ENCODE data around the gene SLC9A6.
"Not testable (repeated sequence)": the region's sequence is repeated elsewhere in the genome, so short reads cannot be mapped to it uniquely, and the experiment has no call there.

SLC9A6 gene

DNA sequence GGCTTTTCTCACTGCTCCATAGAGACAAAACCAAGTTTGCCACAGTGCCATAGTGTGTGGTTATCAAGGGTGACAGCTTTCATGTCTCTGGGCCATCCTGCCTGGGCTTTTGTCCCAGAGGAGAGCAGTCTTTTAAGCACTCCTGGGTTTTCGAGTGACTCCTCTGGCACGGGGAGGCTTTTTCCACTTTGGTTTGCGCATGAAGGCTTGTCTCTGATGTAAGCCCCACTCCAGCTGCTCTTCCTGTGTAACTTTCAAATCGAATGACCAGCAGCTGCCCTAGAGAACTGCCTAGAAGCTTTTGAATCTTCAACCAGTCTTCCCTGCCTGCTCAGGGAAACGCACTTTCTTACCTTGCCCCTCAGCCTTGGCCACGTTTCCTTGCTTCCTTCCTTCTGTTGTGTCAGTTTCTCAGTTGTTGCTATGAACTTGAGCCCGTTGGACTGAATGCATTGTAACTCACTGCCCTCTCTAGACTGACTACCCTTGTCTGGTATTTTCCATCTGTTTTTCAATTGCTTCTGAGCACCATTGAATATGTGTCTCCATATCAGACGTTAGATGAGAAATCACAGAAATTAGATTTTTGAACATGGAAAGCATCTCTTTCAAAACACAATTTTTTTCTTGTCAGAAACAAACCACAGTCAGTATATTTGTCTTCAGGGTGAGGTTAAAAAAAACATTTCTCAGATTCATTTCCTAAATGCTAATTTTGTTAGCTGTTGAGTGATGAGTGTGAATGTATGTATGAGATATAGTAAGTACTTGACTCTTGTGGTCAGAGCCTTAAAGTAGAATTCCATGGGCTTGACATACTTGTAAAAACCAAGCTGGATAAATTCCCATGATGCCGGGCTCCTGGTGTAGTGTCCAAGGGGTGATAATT lies 45.3 kb downstream of the SLC9A6 start:
- DNase-seq = no peak

- no peak for DNase-seq
Observed at GRCh38 chrX:136031626-136032025, 46.4 kb downstream of the SLC9A6 start.

GRCh38 chrX:136032370-136032769 lies 47.1 kb downstream of the SLC9A6 start:
- no peak for DNase-seq

DNA sequence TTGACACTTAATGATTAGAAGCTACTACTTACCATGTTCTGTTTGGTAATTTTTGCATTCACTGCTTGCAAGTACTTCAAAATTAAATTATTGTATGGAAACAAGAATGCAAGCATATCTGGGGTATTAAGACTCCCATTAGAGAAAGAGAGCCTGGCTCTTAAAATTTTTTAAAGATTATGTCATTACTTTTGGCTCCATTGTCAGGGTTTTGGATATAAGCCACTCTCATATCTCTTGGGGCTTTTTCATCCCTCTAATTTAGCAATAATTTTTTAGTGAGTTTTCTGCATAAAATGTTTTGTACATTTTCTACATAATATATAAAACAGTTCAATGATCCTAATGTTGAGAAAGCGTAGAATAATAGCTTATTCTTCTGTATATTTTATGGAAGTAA lies 49.4 kb downstream of the SLC9A6 start:
- no peak for DNase-seq

- no peak for DNase-seq
Observed at GRCh38 chrX:136035663-136036062, 50.4 kb downstream of the SLC9A6 start.

DNA sequence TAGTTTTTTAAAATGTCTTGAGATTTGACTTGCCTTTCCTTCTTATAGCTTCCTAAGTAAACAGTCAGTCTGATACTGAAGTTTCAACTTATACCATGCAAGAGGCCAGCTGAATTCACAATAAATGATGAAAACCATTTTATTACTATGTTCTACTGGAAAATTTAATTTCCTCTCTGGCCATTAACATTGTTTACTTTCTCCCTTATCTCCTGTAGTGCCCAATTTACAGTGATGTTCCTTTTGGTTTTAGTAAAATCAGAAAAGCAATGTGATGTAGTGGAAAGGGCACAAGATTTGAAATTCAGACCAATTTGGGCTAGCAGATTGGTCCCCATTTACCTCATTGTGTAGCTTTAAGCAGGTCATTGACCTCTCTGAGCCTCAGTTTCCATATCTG lies 54.2 kb downstream of the SLC9A6 start:
- no peak for DNase-seq

DNA sequence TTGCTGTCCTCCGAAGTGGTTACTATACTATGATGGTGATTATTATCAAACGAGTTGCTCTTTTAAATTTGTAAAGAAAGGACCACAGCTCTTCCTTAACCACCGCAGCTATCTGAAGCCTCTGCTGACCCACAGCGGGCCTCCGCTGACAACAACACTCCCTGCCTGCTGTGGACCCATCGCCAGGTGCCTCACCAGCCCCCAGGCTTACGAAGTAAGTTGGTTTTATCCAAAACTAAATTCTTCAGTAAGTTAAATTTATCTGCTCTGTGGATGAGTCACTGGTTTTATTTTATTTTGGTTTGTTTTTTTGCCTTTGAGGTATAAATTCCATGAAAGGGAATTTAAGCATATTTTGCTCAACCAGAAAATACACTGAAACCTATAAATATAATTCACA lies 54.7 kb downstream of the SLC9A6 start:
- no peak for DNase-seq

DNA sequence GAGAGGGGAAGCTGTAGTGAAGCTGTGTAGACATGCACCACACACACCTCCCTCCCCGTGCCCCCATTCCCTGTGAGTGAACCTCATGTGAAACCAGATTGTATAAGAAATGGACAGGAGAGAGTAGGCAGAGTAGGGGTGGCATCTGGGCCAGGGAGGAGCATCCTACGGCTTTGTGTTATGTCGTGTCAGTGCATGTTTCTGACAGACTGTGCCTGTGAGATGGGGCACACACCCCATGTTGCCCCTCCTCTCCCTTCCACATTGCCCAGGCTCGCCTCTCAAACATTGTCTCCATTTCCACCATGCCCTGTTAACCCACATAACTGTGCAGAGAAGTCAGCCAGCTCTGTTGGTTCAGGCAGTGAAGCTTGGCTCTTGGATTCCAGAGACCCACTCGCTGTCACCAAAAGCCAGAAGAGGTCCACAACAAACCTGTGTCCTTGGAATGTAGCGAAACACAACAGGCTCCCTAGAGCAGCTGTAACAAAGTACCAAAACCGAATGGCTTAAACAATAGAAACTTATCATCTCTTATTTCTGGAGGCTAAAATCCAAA lies 56.1 kb downstream of the SLC9A6 start:
- no peak for DNase-seq

DNA sequence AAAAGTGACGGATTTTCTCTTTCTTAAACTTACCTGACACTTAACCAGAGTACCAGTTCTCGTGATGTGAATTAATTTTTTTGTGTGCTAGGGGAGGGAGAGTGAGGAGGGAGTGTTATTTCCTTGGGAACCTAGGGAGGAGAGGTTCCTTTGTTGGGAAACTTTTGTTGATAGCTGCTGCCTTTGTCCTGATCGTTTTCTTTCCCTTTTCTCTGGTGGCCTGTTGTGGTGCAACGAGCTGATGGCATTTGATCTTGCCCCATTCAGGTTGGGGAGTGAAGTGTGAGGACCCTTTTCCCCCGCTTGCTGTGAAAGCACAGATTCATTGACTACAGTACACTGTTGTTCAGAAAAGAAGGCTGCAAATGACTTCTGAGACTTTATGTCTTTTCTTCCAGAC lies 59.8 kb downstream of the SLC9A6 start:
- DNase-seq = no peak

DNA sequence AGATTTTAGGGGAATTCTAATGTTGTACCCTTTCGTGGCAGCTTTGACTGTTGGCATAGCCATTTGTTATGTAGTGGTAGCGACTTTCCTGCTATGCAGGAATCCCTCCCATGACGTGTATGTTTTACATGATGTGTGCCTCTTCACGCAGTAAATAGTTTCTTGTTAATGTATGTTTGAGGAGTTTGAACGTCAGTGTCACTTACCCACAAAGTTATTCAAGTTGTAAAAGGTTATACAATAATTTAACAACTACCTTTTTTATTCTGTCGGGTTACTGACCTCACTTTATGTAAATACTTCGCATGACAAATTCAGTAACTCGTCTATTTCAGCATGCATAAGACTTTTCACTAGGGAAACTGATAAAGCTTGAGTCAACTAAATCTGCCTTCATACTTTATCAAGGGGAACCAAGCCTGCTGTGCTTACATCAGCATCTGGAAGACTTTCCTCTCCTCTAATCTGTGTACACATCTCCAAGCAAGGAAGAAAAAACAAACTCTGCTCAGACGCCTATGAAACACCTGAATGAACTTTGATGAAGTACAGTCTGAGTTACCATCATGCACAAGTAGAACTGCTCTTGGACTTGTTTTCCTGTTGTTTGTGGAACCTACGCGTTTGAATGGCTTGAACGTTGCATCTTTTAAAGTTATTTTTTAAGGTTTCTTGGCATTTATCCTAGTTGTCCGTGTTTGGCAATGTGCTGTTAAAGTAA lies 61.2 kb downstream of the SLC9A6 start:
- no peak for DNase-seq

DNA sequence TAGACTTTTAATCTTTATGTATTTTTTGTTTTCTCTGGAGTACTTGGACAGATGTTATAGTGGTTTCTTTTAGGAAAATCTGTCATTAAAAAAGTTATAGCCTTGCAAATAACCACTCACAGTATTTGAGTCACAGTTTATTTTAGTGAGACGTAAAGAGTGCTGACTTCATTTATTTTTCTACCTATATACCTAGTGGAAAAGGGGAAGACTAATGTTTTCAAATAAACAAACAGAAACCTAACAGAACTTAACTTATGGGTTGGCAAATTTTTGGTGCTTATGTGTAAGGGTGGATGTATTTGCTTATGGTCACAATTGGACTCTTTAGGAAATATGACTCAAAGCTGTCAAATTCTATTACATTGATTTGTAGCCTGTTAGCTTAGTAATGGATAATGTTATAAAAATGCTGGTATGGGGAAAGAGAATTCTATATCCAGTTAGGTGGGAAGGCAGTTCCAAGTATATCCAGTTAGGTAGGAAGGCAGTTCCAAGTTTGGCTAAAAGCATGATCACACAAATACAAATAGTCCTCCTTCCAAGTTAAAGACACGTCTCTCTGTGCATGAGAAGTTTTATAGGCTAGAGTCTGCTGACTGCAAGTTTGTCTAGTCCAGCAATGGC lies 61.9 kb downstream of the SLC9A6 start:
- no peak for DNase-seq

GRCh38 chrX:136047969-136048368 lies 62.7 kb downstream of the SLC9A6 start:
- DNase-seq = no peak

- DNase-seq = no peak
Observed at GRCh38 chrX:136048446-136048845, 63.2 kb downstream of the SLC9A6 start.

DNA sequence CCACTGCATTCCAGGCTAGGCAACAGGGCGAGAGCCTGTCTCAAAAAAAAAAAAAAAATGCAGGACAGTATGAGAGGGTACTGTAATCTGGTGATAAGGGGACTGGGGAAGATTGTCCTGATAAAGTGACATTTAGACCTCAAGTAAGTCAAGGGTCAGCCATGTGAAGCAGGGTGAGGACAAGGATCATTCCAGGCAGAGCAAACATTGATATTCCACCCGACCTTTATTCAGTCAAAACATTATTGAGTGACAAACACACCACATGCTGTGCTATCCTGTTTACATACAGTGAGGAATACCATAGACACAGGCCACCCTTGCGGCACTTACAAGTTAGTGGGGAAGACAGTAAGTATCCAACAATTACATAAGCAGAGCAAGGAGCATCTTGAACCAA lies 64.4 kb downstream of the SLC9A6 start:
- no peak for DNase-seq

DNA sequence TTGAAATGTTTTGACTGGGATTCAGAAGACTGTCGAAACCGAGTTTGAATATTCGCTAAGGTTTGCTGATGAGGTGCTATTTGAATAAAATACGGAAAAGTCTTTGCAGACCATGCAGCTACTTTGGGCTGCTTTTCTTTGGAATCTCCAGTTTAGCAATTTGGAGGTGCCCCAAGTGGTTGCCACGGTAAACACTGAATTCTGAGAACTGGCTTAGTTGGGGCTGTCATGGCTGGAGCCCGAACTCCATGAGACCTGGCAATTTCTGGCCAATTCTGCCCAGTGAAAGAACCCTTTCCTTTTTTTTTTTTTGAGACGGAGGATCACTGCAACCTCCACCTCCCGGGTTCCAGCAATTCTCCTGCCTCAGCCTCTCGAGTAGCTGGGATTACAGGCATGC lies 65.6 kb downstream of the SLC9A6 start:
- DNase-seq = not testable (repeated sequence)

DNA sequence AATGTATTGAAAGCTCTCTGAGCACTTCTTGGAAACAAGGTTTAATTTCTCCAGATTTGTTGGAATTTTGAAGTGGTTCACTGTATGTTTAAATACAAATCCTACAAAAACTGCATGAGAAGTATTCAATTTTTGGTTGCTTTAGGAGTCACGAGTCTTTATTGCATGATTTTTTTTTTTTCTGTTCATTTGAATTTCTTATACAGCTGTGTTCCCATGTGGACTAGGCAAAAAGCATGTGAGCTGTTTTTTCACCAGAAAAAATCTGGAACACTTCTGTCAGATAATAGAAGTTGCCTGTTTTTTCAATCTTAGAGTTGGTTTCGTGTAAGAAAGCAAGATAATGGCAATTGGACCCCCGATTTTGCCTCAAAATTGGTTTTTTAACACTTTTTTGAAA lies 66.4 kb downstream of the SLC9A6 start:
- DNase-seq = no peak

DNA sequence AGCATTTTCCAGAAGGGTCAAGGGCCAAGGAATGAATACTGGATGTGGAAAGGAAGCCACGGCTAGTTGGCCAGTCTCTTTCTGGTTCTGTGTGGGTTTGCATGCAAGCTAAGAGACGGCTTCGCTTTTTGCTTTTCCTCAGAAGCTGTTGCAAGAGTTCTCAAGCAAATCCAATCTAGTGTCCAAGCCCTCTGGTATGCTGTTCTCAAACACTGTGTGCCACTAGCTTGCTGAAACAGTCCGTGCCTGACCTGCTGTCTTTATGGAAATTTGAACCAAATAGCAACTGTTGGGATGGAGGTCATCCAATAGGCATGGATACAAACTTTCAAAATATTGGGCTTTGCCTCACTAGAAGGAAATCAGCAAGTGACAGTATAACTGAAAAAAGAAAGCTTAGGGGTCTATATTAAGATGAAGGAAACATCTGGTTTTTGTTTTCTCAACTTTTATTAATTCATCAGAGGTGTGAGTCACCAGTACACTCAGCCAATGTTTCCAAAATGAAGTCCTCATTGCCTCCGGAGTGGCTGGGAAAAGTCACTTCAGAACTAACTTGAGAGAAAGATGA lies 70.5 kb downstream of the SLC9A6 start:
- no peak for DNase-seq

DNA sequence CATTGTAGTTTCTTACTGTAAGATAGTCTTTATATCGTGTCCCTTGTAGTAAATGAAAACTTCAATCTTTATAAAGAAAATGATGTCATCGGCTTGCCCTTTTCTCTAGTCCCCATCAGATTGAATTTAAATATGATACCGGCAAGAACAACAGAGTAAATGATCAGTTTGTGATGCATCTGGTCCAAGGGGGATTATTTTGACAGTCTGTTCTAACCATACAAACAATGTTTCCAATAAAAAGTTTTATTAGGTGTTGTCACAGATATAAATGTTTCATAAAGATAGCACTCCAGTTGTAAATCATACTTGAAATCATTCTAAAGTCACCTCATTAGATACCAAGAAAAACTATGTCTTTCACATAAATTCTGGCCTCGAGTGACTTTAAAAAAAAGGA lies 72.3 kb downstream of the SLC9A6 start:
- DNase-seq = no peak

DNA sequence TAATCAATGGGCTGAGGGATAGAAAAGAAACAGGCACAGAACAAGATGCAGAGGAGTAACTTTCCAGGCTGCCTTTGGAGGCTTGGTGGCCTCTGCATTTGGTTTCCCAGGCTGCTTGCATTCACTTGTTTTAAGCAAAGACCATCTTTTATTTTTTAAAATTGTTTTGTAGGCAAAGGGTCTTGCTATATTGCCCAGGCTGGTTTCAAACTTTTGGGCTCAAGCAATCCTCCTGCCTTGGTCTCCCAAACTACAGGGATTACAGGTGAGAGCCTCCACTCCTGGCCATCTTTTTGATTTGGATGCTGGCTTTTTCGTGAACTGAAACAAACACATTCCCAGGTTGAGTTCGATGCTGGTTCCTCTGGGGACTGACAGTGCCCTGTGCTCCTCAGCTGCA lies 74.1 kb downstream of the SLC9A6 start:
- no peak for DNase-seq

DNA sequence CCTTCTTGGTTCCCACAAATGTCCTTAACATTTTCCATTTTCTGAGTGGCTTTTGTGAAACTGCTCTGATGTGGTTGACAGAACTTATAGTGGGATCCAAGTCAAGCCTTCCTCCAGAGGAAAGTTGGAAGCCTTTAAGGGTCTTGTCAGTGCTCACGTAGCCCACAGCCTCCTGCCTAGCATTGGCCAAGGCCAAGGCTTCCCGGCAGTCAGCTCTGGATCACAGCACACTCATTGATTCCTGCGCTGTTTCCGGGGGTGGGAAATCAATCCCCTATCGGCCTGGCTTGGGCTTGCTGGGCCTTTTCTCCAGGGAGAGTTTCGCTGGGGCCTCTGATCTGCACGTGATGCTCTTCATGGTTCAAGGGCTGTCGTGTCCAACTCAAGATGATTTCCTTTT lies 76.1 kb downstream of the SLC9A6 start:
- DNase-seq = no peak

DNA sequence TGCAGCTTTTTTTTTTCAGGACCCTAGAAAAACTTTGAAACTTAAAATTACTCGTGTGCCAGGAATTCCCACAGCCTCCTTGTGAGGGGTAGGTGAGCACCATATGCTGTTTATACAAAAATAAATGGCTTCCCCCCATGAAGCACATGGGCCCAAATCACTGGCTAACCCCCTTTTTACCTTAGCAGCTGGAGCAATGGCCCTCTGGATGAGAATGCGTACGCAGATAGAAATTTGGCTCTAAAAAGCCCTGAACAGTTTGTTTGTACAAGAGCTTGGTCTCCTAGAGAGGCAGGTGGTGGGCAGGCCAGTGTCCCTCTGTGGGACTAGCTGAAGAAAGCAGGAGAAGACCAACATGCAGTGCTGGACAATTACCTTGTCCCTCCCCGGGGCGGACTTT lies 76.5 kb downstream of the SLC9A6 start:
- DNase-seq = no peak

- DNase-seq = no peak
Observed at GRCh38 chrX:136063340-136064079, 78.3 kb downstream of the SLC9A6 start.

DNA sequence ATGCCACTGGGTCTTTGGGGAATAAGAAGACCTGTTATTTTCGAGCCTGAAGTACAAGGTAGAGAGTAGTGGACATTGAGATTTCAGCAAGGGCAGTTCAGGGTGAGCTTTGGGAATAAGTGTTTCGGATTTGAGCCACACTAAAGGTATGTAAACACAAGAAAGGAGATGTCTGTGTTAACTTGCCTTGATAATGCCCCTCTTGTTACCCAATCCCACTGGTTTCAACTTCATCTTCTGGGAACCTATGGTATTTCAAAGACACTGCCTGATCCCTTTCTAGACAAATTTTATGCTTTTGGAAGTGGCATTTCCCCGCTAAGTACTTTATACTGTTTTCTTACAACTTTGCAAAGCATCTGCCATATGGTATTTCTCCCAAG lies 79.4 kb downstream of the SLC9A6 start:
- no peak for DNase-seq

All from activated CD8-positive, alpha-beta memory T cell treated with anti-CD3 and anti-CD28 coated beads, Interleukin-2, amount 50 U/mL, for 48 hours (primary cell).